Upper lobe of right lung (tissue), 1 donor: ENCODE measurements around the gene NOP10. TPM values are rescaled to one million over a fixed set of nuclear protein-coding genes. Genes with fewer than 3 reads are reported as not detected.
"Not testable (repeated sequence)": the region's sequence is repeated elsewhere in the genome, so short reads cannot be mapped to it uniquely, and the experiment has no call there.

Source experiments
- ATAC-seq: fragments of 200-7000 bp; cut with Tn5 transposase; one replicate; pipeline ENCODE4 v1.9.1; 2020; ENCODE audit warnings: mild to moderate bottlenecking, moderate library complexity
- DNase-seq: peaks from one replicate; pipeline ENCODE4 v3.0.0-alpha.2; 2020
- H3K27ac ChIP-seq: fragments of 200-600 bp; one replicate; pipeline ENCODE4 v1.8.0; 2022
- H3K27me3 ChIP-seq: fragments of 200-600 bp; one replicate; pipeline ENCODE4 v1.8.0; 2022; ENCODE audit warnings: mild to moderate bottlenecking
- H3K36me3 ChIP-seq: fragments of 200-600 bp; one replicate; pipeline ENCODE4 v1.8.0; 2022
- H3K4me1 ChIP-seq: fragments of 200-600 bp; one replicate; pipeline ENCODE4 v1.8.0; 2022
- H3K4me3 ChIP-seq: fragments of 200-600 bp; one replicate; pipeline ENCODE4 v1.8.0; 2022; ENCODE audit warnings: mild to moderate bottlenecking
- H3K9me3 ChIP-seq: fragments of 200-600 bp; one replicate; pipeline ENCODE4 v1.8.0; 2022
- CTCF ChIP-seq: fragments of 200-600 bp; IDR thresholded peaks from one replicate; pipeline ENCODE4 v1.8.0; 2022; ENCODE audit warnings: antibody characterized with exemption
- intact Hi-C: fragments of 100-400 bp; cut with DNase I; formaldehyde crosslinking; loops from one replicate; pipeline ENCODE4 v1.11.0; 2022
- long read RNA-seq: library from polyadenylated mRNA; unstranded; transcript quantifications from one replicate; pipeline ENCODE4 v2.0.0, GENCODE V29; 2021
- total RNA-seq: library from RNA; stranded (reverse); fragmentation: NEBNext Ultra II Directional; extraction: Animal tissue kit (Norgen Biotek cat#: 25700); gene quantifications from one replicate; pipeline ENCODE4 v1.2.1, GENCODE V29; 2021
- donor health status: DM: no; HTN: yes; CAD: no; lungs with severe emphysema.

Gene NOP10
- 161 TPM for total RNA-seq
- long read RNA-seq, transcript NOP10-201 (2 exons, 554 nt): major isoform, 39 of 40 reads
- long read RNA-seq, partial matches to known transcripts: 0 of 40 reads
- long read RNA-seq, other reads (novel, unspliced or antisense): 1 of 40 reads

DNA sequence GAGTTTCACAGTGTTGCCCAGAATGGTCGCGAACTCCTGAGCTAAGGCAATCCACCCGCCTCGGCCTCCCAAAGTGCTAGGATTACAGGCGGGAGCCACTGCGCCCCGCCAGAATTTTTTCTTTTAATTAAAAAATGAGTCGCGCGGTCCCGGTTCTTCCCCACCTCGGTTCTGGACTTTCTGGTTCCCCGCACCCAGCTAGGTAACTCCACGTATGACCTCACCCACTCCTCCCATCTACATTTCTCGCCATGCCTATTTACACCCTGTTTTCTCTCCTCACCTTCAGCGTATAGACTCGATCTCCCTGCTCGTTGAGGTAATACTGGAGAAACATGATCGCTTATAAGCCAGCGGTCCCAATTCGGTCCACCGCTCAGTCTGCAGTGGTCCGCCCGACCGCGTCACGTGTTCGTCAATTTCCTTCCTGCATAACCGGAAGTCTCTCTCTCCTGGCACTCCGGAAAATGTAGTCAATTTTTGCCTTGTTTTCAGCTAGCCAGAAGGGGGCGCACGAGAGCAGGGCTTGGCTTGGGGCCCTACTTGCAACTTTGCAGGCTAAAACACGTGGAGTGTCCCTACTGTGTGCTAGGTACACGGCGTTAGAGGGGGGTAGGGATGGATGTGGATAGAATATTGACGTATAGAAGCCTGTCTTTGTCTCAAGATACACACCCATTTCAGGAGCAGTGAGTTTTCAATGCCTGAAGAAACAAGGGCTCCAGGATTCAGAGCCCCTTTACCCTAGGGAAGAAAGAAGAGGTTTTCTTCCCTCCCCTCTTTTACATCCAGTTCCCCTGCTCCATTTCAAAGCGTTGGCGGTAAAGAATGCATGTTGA is at the start of gene NOP10, which contains the start of gene NUTM1:
Gene NOP10 (minus strand): TSS at position 400 of the 839 bp plus-strand sequence. CDS start 63 bp downstream, at position 337.
Gene NUTM1 (plus strand): TSS at position 579 of the 839 bp plus-strand sequence. CDS start 382 bp downstream, outside the sequence.
- DNase-seq (peak; percentile 94), ATAC-seq (peak; percentile 99)
- Histone ChIP-seq H3K4me3 (peak within 1 kb of the TSS; percentile 82), H3K4me1 (peaks cover 6% of the 10 kb centered on the region), H3K27me3 (no peaks in the 10 kb centered on the region), H3K27ac (peak within 1 kb of the TSS; percentile 85), H3K36me3 (peaks cover 31% of the 10 kb centered on the region), H3K9me3 (no peaks in the 10 kb centered on the region)
- intact Hi-C loops: no loop called here
- peak; percentile 99 for TF ChIP-seq CTCF

DNA sequence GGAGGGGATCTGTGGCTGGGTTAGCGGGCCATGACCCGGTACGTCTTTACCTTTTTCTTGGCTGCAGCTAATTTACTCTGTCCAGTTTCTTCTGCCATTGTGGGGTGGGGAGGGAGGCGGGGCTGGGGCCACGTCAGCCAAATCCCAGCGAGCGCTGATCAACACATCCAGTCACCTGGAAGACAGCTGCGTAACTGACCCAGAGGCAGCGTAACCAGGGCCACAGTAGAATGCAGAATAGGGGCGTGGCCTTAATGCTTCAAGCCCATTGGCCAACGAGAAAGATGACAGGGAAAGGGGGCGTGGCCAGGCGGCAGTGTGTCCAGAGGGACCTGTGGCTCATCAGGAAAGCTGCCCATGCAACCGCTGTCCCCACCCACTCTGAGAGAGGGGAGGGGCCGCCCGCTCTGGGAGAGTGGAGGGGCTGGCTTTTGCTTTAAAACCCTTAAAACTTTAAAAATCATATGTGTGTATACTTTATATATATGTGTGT is 46.7 kb upstream of the NOP10 start:
- H3K4me1 ChIP-seq, ATAC-seq, H3K9me3 ChIP-seq, intact Hi-C loops, DNase-seq, H3K36me3 ChIP-seq, H3K4me3 ChIP-seq, H3K27me3 ChIP-seq, H3K27ac ChIP-seq: not testable (repeated sequence)

DNA sequence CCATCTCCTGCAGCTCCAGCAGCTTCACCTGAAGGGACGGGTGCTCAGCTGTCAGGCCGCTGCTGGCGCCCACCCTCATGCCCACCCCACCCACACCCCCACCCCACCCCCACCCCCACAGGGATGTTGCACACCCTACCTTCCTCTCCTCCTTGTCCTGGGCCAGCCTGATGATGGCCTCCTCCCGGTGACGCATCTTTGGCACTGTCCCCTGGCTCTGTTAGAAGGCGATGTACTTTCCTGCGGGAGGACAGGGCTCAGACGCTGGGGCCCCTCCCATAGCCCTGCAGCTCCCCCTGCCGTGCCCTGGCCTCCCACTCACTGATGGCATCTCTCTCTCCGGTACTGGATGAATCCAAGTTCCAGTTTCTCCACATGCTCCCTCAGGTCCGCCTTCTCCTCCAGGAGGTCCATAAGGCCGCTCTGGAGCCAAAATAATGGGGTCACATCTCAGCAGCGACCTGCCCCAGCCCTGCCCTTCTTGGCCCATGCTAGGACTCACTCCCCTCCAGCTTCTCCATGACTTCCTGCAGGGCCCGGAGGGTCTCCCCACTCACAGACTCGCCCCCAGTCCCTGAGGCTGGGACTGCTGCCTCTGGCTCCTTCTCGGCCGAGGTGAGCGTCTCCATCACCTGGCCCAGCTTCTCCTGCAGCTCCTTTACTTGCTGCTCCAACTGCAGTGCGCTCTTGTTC is 39.0 kb upstream of the NOP10 start:
- H3K36me3 ChIP-seq, H3K4me1 ChIP-seq, H3K27ac ChIP-seq, intact Hi-C loops, DNase-seq, H3K27me3 ChIP-seq, H3K9me3 ChIP-seq, H3K4me3 ChIP-seq: not testable (repeated sequence)
- peak; percentile 25 for ATAC-seq

DNA sequence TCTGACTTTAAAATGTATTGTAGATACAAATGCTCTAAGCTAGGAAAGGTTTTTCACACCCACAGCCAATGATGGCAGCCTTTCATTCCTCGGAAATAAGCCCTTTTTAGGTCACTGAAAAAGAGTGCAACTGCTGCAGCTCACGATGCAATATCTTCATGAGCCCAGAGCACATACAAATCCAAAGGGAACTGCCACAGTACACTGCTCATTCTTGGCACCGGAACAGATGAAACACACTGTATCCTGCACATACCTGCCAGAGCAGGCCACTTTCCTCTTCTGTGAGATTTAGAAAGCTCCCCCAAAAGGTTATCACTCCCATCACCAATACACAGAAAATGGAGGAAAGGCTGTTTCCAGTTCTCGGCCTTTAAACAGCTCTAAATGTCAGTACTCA is 37.6 kb upstream of the NOP10 start:
- H3K27me3 ChIP-seq, H3K36me3 ChIP-seq, ATAC-seq, DNase-seq, H3K9me3 ChIP-seq, H3K4me1 ChIP-seq, H3K4me3 ChIP-seq, intact Hi-C loops, H3K27ac ChIP-seq: not testable (repeated sequence)

GRCh38 chr15:34376856-34377255 is 33.9 kb upstream of the NOP10 start:
- intact Hi-C loops: loop anchor here (10.0 kb wide), 1 partner anchor 62 kb away; no protein-coding TSS in a partner anchor
- no peak for ATAC-seq
- Histone ChIP-seq H3K36me3 (no peaks in the 10 kb centered on the region), H3K4me1 (no peaks in the 10 kb centered on the region), H3K9me3 (no peaks in the 10 kb centered on the region), H3K4me3 (no peak overlapping the region), H3K27me3 (no peaks in the 10 kb centered on the region), H3K27ac (no peak overlapping the region)
- no peak for TF ChIP-seq CTCF
- no peak for DNase-seq

DNA sequence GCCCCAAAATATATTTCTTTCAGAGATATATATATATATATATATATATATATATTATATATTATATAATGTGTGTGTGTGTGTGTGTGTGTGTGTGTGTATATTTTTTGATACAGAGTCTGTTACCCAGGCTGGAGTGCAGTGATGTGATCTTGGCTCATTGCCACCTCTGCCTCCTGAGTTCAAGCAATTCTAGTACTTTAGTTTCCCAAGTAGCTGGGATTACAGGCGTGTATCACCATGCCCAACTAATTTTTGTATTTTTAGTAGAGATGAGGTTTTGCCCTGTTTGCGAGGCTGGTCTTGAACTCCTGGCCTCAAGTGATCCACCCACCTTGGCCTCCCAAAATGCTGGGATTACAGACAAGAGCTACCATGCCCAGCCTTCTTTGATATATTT is 32.6 kb upstream of the NOP10 start:
- DNase-seq, H3K27me3 ChIP-seq, H3K27ac ChIP-seq, H3K36me3 ChIP-seq, ATAC-seq, H3K4me3 ChIP-seq, H3K9me3 ChIP-seq, H3K4me1 ChIP-seq: not testable (repeated sequence)
- intact Hi-C loops: loop anchor here (10.0 kb wide), 1 partner anchor 61 kb away; no protein-coding TSS in a partner anchor

DNA sequence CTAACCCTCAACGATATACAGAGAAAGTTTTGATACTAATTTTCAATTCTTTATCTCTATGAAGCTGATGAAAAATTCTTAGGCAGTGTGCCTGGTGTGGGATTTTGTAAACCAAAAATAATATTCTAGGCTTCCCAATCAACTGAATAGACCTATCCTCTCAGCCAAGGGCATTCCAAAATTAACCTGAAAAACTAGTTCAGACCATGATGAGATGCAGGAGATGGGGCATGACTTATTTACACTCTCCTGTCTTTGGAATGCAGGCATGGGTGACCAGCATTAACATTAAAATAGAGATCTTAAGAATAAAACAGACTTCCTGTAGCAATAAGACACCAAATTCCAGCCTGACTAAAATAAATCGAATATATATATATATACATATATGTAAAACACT is 31.9 kb upstream of the NOP10 start:
- TF ChIP-seq CTCF: no peak
- H3K4me3 ChIP-seq: no peak overlapping the region
- intact Hi-C loops: loop anchor here (5.0 to 10.0 kb wide), 2 partner anchors 60 to 143 kb away; no protein-coding TSS in a partner anchor
- no peak overlapping the region for H3K27ac ChIP-seq
- no peaks in the 10 kb centered on the region for H3K4me1 ChIP-seq
- H3K9me3 ChIP-seq: no peaks in the 10 kb centered on the region
- H3K36me3 ChIP-seq: no peaks in the 10 kb centered on the region
- ATAC-seq (no peak), DNase-seq (no peak)
- H3K27me3 ChIP-seq: no peaks in the 10 kb centered on the region
